SH-SY5Y (cell line): ENCODE measurements around the gene TTC23L.

Source experiments
- GATA2 ChIP-seq: IDR thresholded peaks from 2 replicates; pipeline ENCODE4 v1.6.1; 2011; ENCODE audit warnings: mild to moderate bottlenecking, low read depth, low read length
- GATA3 ChIP-seq: IDR thresholded peaks from 2 replicates; pipeline ENCODE4 v1.6.1; 2011; ENCODE audit warnings: low read depth, mild to moderate bottlenecking, low read length, moderate library complexity

- no peak for TF ChIP-seq GATA3
- TF ChIP-seq GATA2: no peak
Observed at GRCh38 chr5:34859253-34859652, 20.3 kb downstream of the TTC23L start.
